Mucosa of descending colon (tissue), 3 donors: Measurements from ENCODE around the gene MCOLN1. TPM values are rescaled to one million over a fixed set of nuclear protein-coding genes. Genes with fewer than 3 reads are reported as not detected.

Source experiments
- ATAC-seq: fragments of 200-7000 bp; cut with Tn5 transposase; one replicate; pipeline ENCODE4 v1.9.1; 2020; ENCODE audit warnings: mild to moderate bottlenecking, moderate library complexity
- DNase-seq, 3 donors: peaks; one replicate each; pipeline ENCODE4 v3.0.0-alpha.2; 2020
- H3K36me3 ChIP-seq: fragments of 200-600 bp; one replicate; pipeline ENCODE4 v1.8.0; 2021; ENCODE audit warnings: low read depth, mild to moderate bottlenecking
- H3K4me1 ChIP-seq: fragments of 200-600 bp; one replicate; pipeline ENCODE4 v1.8.0; 2021; ENCODE audit warnings: low read depth, mild to moderate bottlenecking
- H3K4me3 ChIP-seq: fragments of 200-600 bp; one replicate; pipeline ENCODE4 v1.8.0; 2021; ENCODE audit warnings: mild to moderate bottlenecking
- H3K9me3 ChIP-seq: fragments of 200-600 bp; one replicate; pipeline ENCODE4 v1.8.0; 2021; ENCODE audit warnings: mild to moderate bottlenecking
- intact Hi-C, 2 donors: fragments of 100-400 bp; cut with DNase I in 1 of 2; cut with micrococcal nuclease in 1 of 2; formaldehyde crosslinking; loops; one replicate each; pipeline versions ENCODE4 v1.11.0 to v1.11.1; 2022; cut with DNase I, micrococcal nuclease
- total RNA-seq, 3 donors: library from RNA; stranded (reverse); fragmentation: NEBNext Ultra II Directional in 2 of 3; extraction: Animal tissue kit (Norgen Biotek cat#: 25700) in 2 of 3; gene quantifications; one replicate each; pipeline versions ENCODE4 v1.2.1 to v1.2.4, GENCODE V29; 2021 to 2023
- TF ChIP-seq, protein P1 (sequence below): fragments of 200-600 bp; IDR thresholded peaks from one replicate; pipeline ENCODE4 v1.8.0; 2022; ENCODE audit warnings: antibody characterized with exemption, mild to moderate bottlenecking
- donor health status: DM: no; HTN: no; CAD: no; lungs with moderate emphysema.
- donor health status: DM: no; HTN: no; CAD: no.
- donor health status: DM: no; HTN: yes; CAD: no.

Gene MCOLN1
- total RNA-seq, 3 donors from 2014 or later = 29.5 to 40.1 (median 31.7) TPM

DNA sequence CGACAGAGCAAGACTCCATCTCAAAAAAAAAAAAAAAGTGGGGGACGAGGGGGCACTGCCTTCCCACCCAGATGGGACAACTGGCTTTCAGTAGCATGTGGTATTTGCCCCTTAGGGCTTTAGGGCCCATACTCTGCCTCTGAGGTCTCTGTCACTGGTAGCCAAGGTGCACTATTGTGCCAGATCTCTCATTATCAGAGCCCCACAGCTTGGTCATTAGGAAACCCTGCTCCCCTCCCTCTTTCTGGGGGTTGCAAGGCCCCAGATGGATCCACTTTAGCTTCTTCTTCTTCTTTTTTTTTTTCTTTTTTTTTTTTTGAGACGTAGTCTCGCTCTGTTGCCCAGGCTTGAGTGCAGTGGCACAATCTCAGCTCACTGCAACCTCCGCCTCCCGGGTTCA, 17.7 kb upstream of the MCOLN1 start:
- H3K4me1 ChIP-seq = peaks cover 13% of the 10 kb centered on the region
- TF ChIP-seq, protein P1, sequence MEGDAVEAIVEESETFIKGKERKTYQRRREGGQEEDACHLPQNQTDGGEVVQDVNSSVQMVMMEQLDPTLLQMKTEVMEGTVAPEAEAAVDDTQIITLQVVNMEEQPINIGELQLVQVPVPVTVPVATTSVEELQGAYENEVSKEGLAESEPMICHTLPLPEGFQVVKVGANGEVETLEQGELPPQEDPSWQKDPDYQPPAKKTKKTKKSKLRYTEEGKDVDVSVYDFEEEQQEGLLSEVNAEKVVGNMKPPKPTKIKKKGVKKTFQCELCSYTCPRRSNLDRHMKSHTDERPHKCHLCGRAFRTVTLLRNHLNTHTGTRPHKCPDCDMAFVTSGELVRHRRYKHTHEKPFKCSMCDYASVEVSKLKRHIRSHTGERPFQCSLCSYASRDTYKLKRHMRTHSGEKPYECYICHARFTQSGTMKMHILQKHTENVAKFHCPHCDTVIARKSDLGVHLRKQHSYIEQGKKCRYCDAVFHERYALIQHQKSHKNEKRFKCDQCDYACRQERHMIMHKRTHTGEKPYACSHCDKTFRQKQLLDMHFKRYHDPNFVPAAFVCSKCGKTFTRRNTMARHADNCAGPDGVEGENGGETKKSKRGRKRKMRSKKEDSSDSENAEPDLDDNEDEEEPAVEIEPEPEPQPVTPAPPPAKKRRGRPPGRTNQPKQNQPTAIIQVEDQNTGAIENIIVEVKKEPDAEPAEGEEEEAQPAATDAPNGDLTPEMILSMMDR = no peak
- intact Hi-C loops = no loop called here
- no peaks in the 10 kb centered on the region for H3K9me3 ChIP-seq
- DNase-seq = no peak
- no peak for ATAC-seq
- no peak overlapping the region for H3K4me3 ChIP-seq
- no peaks in the 10 kb centered on the region for H3K36me3 ChIP-seq

DNA sequence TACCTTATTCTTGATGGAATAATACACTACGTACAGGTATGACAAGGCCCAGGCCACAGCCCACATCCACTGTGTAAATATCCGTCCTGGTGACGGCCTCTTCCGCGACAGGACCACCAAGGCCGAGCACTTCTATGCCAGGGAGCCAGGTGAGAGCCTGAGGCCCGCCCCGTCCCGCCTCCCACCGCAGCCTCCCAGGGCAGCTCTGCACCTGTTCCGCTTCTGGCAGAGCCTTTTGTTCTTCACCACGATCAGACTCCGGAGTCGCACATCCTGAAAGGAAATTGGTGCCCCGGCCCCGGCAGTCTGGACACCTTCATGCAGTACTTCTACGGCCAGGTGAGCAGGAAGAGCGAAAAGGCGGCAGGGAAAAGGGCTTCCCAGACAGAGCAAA, 17.1 kb upstream of the MCOLN1 start:
- H3K4me3 ChIP-seq = no peak overlapping the region
- intact Hi-C loops = no loop called here
- TF ChIP-seq, protein P1 = no peak
- ATAC-seq (peak; percentile 13), DNase-seq (peak; percentile 37 to 70 (median 66))
- H3K9me3 ChIP-seq = no peaks in the 10 kb centered on the region
- peaks cover 13% of the 10 kb centered on the region for H3K4me1 ChIP-seq
- no peaks in the 10 kb centered on the region for H3K36me3 ChIP-seq

GRCh38 chr19:7505682-7506384, 16.6 kb upstream of the MCOLN1 start:
- peaks cover 10% of the 10 kb centered on the region for H3K4me1 ChIP-seq
- H3K4me3 ChIP-seq = no peak overlapping the region
- ATAC-seq (peak; percentile 75), DNase-seq (peak in 2 of 3 donors; percentile 73 to 84)
- H3K36me3 ChIP-seq = no peaks in the 10 kb centered on the region
- intact Hi-C loops = no loop called here
- TF ChIP-seq, protein P1 = no peak
- no peaks in the 10 kb centered on the region for H3K9me3 ChIP-seq

- no peaks in the 10 kb centered on the region for H3K36me3 ChIP-seq
- ATAC-seq (peak; percentile 92), DNase-seq (peak; percentile 96 to 97 (median 96))
- no peaks in the 10 kb centered on the region for H3K9me3 ChIP-seq
- TF ChIP-seq, protein P1 = no peak
- no peak overlapping the region for H3K4me3 ChIP-seq
- peaks cover 9% of the 10 kb centered on the region for H3K4me1 ChIP-seq
- intact Hi-C loops = no loop called here
Observed at GRCh38 chr19:7506385-7507328, 15.8 kb upstream of the MCOLN1 start.

DNA sequence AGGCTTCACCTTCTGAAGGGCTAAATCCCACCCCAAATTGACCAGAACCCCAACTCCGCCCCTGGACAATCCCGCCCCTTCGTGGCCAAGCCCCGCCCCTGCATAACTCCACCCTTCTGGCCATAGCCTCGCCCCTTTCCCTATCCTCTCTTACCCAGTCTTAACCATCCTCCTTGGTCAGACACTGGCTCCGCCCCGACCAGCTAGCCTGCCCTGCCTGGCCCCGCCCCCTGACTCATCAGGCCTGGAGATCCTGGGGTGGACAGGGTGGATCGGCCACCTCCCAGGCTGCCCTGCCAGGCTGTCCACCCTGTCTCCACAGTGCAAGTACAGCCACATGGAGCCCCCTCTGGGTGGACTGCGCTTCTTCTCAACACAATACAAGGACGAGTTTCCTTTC, 14.5 kb upstream of the MCOLN1 start:
- intact Hi-C loops = no loop called here
- ATAC-seq (peak; percentile 59), DNase-seq (peak; percentile 76 to 92 (median 88))
- TF ChIP-seq, protein P1 = no peak
- Histone ChIP-seq H3K4me1 (peaks cover 9% of the 10 kb centered on the region), H3K9me3 (no peaks in the 10 kb centered on the region), H3K36me3 (no peaks in the 10 kb centered on the region), H3K4me3 (no peak overlapping the region)
